Measurements from ENCODE around the gene SLC25A21. TPM values are rescaled to one million over a fixed set of nuclear protein-coding genes. Genes with fewer than 3 reads are reported as not detected.

The SLC25A21 gene
- total RNA-seq, 1 donor from 2014 or later = not detected

DNA sequence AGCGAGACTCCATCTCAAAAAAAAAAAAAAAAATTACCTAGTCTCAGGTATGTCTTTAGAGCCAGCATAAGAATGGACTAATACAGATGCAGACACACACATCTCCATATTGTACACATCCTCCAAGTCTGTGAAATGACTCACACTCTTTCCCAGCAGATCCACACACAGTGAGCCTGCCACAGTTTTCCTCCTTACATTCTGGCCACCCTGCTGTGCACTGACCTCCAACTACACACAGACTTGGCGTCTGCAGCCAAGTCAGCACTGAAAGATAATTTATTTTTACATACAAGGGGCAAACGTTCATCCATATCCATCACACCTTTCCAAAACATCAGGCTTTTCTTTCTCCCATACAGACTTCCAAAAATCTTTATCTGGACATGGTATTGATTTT, 115.9 kb downstream of the SLC25A21 start:
- peaks cover 5% of the 10 kb centered on the region for H3K9me3 Mint-ChIP-seq
- POLR2A ChIA-PET = no interaction called here
- ATAC-seq (ENCODE audit: low read depth) (no peak), DNase-seq (no peak)
- CTCF ChIA-PET = no interaction called here
- H3K4me1 Mint-ChIP-seq = no peaks in the 10 kb centered on the region
- H3K27me3 Mint-ChIP-seq = no peaks in the 10 kb centered on the region
- no peak overlapping the region for H3K4me3 Mint-ChIP-seq
- intact Hi-C loops (cut with micrococcal nuclease) = no loop called here
- TF ChIP-seq, protein P1, sequence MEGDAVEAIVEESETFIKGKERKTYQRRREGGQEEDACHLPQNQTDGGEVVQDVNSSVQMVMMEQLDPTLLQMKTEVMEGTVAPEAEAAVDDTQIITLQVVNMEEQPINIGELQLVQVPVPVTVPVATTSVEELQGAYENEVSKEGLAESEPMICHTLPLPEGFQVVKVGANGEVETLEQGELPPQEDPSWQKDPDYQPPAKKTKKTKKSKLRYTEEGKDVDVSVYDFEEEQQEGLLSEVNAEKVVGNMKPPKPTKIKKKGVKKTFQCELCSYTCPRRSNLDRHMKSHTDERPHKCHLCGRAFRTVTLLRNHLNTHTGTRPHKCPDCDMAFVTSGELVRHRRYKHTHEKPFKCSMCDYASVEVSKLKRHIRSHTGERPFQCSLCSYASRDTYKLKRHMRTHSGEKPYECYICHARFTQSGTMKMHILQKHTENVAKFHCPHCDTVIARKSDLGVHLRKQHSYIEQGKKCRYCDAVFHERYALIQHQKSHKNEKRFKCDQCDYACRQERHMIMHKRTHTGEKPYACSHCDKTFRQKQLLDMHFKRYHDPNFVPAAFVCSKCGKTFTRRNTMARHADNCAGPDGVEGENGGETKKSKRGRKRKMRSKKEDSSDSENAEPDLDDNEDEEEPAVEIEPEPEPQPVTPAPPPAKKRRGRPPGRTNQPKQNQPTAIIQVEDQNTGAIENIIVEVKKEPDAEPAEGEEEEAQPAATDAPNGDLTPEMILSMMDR (IDR thresholded peaks at IDR 0.05) = no peak
- H3K36me3 Mint-ChIP-seq (ENCODE audit: low read depth) = no peaks in the 10 kb centered on the region
- no peak overlapping the region for H3K27ac Mint-ChIP-seq

DNA sequence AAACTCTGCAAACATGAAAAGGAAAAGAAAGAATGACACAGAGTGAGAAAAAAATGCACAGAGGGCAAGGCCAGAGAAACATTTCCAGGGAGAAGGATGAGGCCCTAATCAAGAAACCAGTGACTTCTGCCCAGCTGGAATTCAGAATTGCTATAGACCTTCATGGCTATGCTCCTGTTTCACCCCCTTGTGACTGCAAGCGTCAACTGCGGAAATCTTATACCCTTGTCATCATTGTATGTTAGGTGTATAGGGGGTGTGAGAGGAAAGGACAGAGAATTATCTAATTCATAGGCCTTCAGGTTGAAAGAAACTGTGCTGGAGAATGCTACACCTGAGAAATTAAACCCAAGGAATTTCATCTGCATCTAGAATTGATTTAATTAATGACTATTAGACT, 117.5 kb downstream of the SLC25A21 start:
- H3K4me1 Mint-ChIP-seq = no peaks in the 10 kb centered on the region

DNA sequence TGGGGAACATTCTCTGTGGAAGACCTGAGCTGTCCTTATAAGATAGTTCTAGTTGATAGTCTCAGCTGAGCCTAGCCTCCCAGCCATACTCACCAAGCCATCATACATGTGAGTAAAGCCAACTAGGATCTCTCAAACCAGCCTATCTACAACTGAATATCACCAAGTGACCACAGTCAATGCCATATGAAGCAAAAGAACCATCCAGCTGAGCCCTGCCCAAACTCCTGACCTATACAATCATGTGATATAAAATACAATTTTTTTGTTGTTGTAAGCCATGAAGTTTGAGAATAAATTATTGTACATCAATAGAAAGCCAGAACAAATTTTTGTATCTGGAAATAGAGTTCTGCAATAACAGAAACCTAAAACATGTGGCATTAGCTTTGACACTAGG, 118.3 kb downstream of the SLC25A21 start:
- H3K27ac Mint-ChIP-seq = no peak overlapping the region
- H3K4me1 Mint-ChIP-seq = no peaks in the 10 kb centered on the region
- no peak for DNase-seq
- H3K36me3 Mint-ChIP-seq (ENCODE audit: low read depth) = no peaks in the 10 kb centered on the region
- no peaks in the 10 kb centered on the region for H3K27me3 Mint-ChIP-seq
- TF ChIP-seq, protein P1 (IDR thresholded peaks at IDR 0.05) = no peak
- intact Hi-C loops (cut with micrococcal nuclease) = no loop called here
- peaks cover 5% of the 10 kb centered on the region for H3K9me3 Mint-ChIP-seq
- no peak for ATAC-seq (ENCODE audit: low read depth)
- H3K4me3 Mint-ChIP-seq = no peak overlapping the region
- ChIA-PET POLR2A (no interaction called here), CTCF (no interaction called here)

More for the DNA sequence above, 117.5 kb downstream of the SLC25A21 start:
- no peaks in the 10 kb centered on the region for H3K27me3 Mint-ChIP-seq
- ChIA-PET POLR2A (no interaction called here), CTCF (no interaction called here)
- H3K27ac Mint-ChIP-seq = no peak overlapping the region
- TF ChIP-seq, protein P1 (IDR thresholded peaks at IDR 0.05) = no peak
- ATAC-seq (ENCODE audit: low read depth) = no peak
- no peak overlapping the region for H3K4me3 Mint-ChIP-seq
- H3K36me3 Mint-ChIP-seq (ENCODE audit: low read depth) = no peaks in the 10 kb centered on the region
- peaks cover 5% of the 10 kb centered on the region for H3K9me3 Mint-ChIP-seq
- no peak for DNase-seq
- intact Hi-C loops (cut with micrococcal nuclease) = no loop called here

DNA sequence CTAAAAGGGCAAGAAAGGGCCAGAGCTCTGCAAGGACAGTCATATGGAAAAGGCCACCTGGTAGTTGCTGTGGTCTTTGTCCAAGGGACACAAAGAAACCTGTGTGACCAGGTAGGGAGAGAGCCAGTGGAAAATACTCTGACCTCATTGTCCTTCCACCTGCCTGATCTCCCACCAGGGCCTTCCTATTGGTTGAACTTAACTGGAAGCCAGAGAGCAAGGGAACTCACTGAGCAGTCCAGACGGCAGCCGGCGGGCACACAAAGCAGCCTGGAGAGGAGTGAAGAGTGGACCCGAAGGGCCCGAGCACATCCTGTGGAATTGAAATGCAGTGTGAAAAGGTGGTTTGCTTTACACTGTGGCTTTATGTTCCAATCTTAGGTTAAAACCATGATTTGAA, 120.7 kb downstream of the SLC25A21 start:
- Mint-ChIP-seq H3K36me3 (ENCODE audit: low read depth) (no peaks in the 10 kb centered on the region), H3K4me1 (no peaks in the 10 kb centered on the region), H3K4me3 (no peak overlapping the region), H3K9me3 (peaks cover 5% of the 10 kb centered on the region), H3K27ac (no peak overlapping the region), H3K27me3 (no peaks in the 10 kb centered on the region)
- no peak for DNase-seq
- ChIA-PET CTCF (no interaction called here), POLR2A (no interaction called here)
- intact Hi-C loops (cut with micrococcal nuclease) = no loop called here
- TF ChIP-seq, protein P1 (IDR thresholded peaks at IDR 0.05) = no peak
- no peak for ATAC-seq (ENCODE audit: low read depth)

DNA sequence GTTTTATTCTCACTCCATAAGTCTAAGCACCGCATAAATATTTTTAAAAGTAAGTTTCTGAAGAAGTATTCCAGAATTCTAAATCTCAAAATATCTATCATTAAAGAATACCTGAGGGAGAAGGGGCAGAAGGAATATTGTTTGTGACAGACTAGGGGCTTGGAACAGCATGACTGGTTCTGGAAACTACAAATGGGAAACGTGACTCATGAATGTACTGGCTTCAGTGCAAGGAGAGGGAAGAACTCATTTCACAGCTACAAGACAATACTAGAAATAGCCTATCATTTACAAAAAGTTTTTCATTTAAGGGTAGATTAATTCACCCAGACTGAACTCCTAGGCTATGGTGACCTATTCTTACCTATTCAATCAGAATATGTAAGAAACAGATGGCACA, 121.3 kb downstream of the SLC25A21 start:
- POLR2A ChIA-PET = no interaction called here
- no peaks in the 10 kb centered on the region for H3K36me3 Mint-ChIP-seq (ENCODE audit: low read depth)
- H3K4me3 Mint-ChIP-seq = no peak overlapping the region
- no peak overlapping the region for H3K27ac Mint-ChIP-seq
- intact Hi-C loops (cut with micrococcal nuclease) = no loop called here
- DNase-seq (no peak), ATAC-seq (ENCODE audit: low read depth) (no peak)
- CTCF ChIA-PET = no interaction called here
- no peaks in the 10 kb centered on the region for H3K27me3 Mint-ChIP-seq
- TF ChIP-seq, protein P1 (IDR thresholded peaks at IDR 0.05) = no peak
- no peaks in the 10 kb centered on the region for H3K4me1 Mint-ChIP-seq
- peaks cover 5% of the 10 kb centered on the region for H3K9me3 Mint-ChIP-seq

Data from activated B cell treated with CpG ODN at 0.5 μM for 24 hours (primary cell).